ENCODE data around the gene ARPP21.

The ARPP21 gene

DNA sequence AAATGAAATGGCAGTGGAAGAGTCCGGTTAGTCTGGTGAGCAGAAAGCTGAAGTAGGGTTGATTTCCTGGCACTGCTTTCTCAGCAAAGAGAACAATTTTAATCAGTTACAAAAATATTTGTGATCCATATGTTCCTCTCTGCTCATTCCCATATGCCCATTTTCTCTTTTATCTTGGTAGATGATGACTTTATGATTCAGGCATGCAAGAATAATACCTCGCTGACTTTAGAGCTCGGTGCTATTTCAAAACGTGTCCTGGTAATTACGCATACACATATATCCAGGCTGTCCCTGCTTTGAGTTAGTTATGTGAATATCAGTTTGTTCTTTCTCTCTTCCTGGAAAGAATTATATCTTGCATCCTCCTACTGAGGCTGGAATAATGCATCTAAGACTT lies 38.5 kb downstream of the ARPP21 start:
- in situ Hi-C loops (cut with MboI; ENCODE audit: low sequenced_read_pairs, unreplicated experiment), result no loop called here
- TF ChIP-seq, protein P1, sequence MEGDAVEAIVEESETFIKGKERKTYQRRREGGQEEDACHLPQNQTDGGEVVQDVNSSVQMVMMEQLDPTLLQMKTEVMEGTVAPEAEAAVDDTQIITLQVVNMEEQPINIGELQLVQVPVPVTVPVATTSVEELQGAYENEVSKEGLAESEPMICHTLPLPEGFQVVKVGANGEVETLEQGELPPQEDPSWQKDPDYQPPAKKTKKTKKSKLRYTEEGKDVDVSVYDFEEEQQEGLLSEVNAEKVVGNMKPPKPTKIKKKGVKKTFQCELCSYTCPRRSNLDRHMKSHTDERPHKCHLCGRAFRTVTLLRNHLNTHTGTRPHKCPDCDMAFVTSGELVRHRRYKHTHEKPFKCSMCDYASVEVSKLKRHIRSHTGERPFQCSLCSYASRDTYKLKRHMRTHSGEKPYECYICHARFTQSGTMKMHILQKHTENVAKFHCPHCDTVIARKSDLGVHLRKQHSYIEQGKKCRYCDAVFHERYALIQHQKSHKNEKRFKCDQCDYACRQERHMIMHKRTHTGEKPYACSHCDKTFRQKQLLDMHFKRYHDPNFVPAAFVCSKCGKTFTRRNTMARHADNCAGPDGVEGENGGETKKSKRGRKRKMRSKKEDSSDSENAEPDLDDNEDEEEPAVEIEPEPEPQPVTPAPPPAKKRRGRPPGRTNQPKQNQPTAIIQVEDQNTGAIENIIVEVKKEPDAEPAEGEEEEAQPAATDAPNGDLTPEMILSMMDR (IDR thresholded peaks at IDR 0.05; ENCODE audit: borderline replicate concordance, control extremely low read depth, extremely low read depth, insufficient read depth, missing control alignments), result no peak
- no peak for DNase-seq (ENCODE audit: low spot score)

DNA sequence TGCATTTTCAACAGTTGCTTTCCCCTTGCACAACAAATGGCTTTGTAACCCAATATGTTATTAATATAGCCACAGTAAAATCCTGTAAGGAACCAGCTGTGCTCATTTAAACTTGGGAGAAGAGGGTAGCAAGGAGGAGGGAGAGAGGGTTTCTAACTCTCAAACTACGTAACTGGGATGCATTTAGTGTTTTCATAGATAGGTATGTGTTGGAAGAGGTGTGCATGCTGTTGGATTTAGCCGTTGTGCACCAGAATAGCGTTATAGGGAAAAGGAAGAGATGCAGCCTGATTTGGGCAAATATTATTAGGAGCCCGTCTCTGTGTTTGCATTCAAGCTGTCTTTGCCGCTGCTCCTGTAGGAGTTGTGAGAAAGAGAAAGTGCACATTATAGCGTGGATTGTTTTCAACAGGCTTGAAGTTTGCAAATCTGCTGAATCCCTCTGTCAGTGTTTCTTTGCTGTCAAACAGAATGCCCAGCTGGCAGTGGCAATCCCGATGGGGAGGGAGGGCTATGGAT lies 39.4 kb downstream of the ARPP21 start:
- TF ChIP-seq, protein P1 (IDR thresholded peaks at IDR 0.05; ENCODE audit: borderline replicate concordance, control extremely low read depth, extremely low read depth, insufficient read depth, missing control alignments), result no peak
- in situ Hi-C loops (cut with MboI; ENCODE audit: low sequenced_read_pairs, unreplicated experiment), result no loop called here
- DNase-seq (ENCODE audit: low spot score), result no peak

DNA sequence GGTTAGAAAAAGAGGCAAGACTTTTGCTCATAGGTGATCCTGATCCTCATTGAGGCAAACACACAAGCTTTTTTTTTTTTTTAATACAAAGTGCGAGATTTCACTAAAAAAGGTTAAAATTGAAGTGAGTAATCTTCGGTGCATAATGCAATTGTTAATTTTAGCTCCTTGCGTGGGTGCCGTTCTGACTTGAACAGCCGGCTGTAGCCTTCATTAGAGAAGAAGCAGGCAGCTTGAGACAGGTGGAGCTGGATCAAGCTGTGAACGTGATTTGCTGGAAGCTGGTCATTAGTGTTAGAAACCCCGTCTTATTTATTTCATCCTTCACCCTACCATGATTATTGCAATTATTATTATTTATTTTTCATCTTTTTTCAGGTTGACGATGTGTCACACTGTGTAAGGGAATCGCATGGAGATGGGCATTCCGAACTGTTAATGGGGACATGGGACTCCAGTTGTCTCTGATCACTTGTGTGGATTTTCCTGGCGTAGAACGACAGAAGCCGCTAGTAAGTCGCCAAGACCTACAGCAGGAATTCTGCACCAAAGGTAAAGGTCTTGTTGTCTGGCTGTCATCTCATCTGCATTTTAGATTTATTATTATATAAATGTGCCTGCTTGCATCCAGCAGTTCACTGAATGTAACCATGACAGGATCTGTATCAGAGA lies 40.2 kb downstream of the ARPP21 start:
- in situ Hi-C loops (cut with MboI; ENCODE audit: low sequenced_read_pairs, unreplicated experiment), result no loop called here
- TF ChIP-seq, protein P1 (IDR thresholded peaks at IDR 0.05; ENCODE audit: borderline replicate concordance, control extremely low read depth, extremely low read depth, insufficient read depth, missing control alignments), result no peak
- DNase-seq (ENCODE audit: low spot score), result no peak

DNA sequence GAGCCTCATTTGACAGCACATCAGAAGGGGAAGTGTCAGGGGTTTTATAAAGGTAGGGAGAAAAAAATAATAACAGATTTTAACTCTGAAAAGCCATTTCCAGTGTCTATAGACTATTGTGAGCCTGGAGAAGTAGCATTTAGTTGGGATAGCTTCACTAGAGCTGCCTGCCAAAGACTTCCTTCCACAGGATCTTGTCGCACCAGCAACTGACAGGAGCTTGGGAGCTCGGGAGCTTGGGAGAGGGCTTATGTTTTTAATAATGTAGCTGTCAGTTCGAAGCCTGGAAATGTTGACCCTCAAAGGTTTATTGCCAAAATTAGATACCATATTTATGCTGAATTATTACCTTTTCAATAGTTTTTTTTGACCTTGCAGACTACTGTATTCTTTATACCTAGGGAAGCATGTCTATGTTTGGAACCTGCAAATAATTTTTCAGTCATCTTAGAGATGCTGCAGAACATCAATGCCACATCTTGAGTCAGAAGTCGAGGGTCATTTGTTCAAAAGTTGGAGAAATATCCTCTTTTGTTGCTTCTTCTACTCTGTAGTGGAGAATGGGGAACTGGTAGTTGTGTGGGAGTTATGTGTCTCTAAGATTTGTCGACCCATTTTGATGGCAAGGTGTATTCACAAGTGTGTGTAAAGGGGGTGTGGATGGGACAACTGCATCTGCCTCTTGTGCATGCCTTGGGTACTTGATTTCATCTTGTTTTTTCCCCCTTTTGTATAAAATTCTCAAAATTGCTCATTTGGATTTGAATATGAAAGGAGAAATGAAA lies 41.7 kb downstream of the ARPP21 start:
- TF ChIP-seq, protein P1 (IDR thresholded peaks at IDR 0.05; ENCODE audit: borderline replicate concordance, control extremely low read depth, extremely low read depth, insufficient read depth, missing control alignments), result no peak
- in situ Hi-C loops (cut with MboI; ENCODE audit: low sequenced_read_pairs, unreplicated experiment), result no loop called here
- DNase-seq (ENCODE audit: low spot score), result no peak

DNA sequence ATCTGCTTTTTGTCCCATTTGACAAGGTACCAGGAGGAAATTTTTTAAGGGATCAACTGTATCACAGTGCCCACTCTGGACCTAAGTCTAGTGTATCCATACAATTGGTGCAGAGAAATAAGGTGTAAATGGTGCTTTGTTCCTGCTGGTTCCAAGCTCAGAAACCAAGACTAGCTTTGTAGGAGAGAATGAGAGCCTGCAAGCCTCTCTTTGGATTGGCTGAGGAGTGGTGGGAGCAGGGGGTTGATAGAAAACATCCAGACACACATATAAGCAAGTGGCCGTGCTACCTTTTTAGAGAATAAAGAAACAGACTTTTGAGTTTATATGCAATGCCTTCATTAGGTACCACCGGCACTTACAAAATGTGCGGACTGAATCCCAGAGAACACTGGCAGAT lies 45.8 kb downstream of the ARPP21 start:
- in situ Hi-C loops (cut with MboI; ENCODE audit: low sequenced_read_pairs, unreplicated experiment), result no loop called here
- TF ChIP-seq, protein P1 (IDR thresholded peaks at IDR 0.05; ENCODE audit: borderline replicate concordance, control extremely low read depth, extremely low read depth, insufficient read depth, missing control alignments), result no peak
- DNase-seq (ENCODE audit: low spot score), result no peak

DNA sequence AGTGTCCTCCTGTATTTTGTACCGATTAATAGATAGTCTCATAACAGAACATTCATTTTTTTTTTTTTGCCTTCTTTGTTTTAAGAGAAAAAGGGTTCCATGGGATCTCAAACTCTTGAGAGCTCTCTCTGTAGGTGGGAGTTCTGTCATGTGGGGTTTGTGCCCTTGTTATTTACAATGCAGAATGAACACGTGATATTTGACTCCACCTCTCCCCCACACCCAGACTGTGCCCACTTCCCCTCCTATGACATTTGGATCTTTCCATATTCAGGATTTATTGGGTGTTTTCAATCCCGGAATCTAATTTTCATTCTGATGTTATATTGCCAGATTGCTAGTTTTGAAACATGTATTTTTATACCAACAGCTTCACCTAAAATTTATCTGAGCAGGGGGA lies 49.5 kb downstream of the ARPP21 start:
- in situ Hi-C loops (cut with MboI; ENCODE audit: low sequenced_read_pairs, unreplicated experiment), result no loop called here
- TF ChIP-seq, protein P1 (IDR thresholded peaks at IDR 0.05; ENCODE audit: borderline replicate concordance, control extremely low read depth, extremely low read depth, insufficient read depth, missing control alignments), result no peak
- DNase-seq (ENCODE audit: low spot score), result no peak

All from GM13976 (cell line).